Colonic mucosa (tissue), 4 donors: Measurements from ENCODE around the gene RAD9A. TPM values are rescaled to one million over a fixed set of nuclear protein-coding genes. Genes with fewer than 3 reads are reported as not detected.

Source experiments
- DNase-seq: peaks from one replicate; pipeline ENCODE4 v3.0.0-alpha.2; 2020
- H3K27ac ChIP-seq: fragments of 200-600 bp; one replicate; pipeline ENCODE4 v1.8.0; 2021
- H3K27me3 ChIP-seq: fragments of 200-600 bp; one replicate; pipeline ENCODE4 v1.8.0; 2021
- H3K36me3 ChIP-seq: fragments of 200-600 bp; one replicate; pipeline ENCODE4 v1.8.0; 2021
- H3K4me1 ChIP-seq: fragments of 200-600 bp; one replicate; pipeline ENCODE4 v1.8.0; 2021; ENCODE audit warnings: mild to moderate bottlenecking
- H3K4me3 ChIP-seq: fragments of 200-600 bp; one replicate; pipeline ENCODE4 v1.8.0; 2021
- H3K9ac ChIP-seq, 2 donors: one replicate each; pipeline ENCODE4 v1.7.0; 2013; ENCODE audit warnings: control low read depth in 2 of 2, low read depth in 2 of 2, low read length in 2 of 2
- H3K9me3 ChIP-seq: fragments of 200-600 bp; one replicate; pipeline ENCODE4 v1.8.0; 2021
- CTCF ChIP-seq: fragments of 200-600 bp; IDR thresholded peaks from one replicate; pipeline ENCODE4 v1.8.0; 2022; ENCODE audit warnings: antibody characterized with exemption, mild to moderate bottlenecking
- intact Hi-C: fragments of 100-400 bp; cut with DNase I; formaldehyde crosslinking; loops from one replicate; pipeline ENCODE4 v1.14.1; 2022
- total RNA-seq, 2 donors: library from RNA; stranded (reverse); fragmentation: NEBNext Ultra II Directional in 1 of 2; extraction: Animal tissue kit (Norgen Biotek cat#: 25700) in 1 of 2; gene quantifications; one replicate each; pipeline ENCODE4 v1.2.1, GENCODE V29; 2021
- donor health status: healthy.
- donor health status: DM: no; HTN: no; CAD: no.
- donor health status: DM: no; HTN: no; CAD: no.

Gene RAD9A
- total RNA-seq, 2 donors from 2014 or later, result 21.8 to 35.1 TPM

- Histone ChIP-seq H3K36me3 (peaks cover 12% of the 10 kb centered on the region), H3K4me1 (peaks cover 8% of the 10 kb centered on the region), H3K27me3 (no peaks in the 10 kb centered on the region), H3K4me3 (peak overlapping the region; percentile 89), H3K27ac (no peak overlapping the region), H3K9ac (peak overlapping the region; percentile 74 to 87), H3K9me3 (no peaks in the 10 kb centered on the region)
- intact Hi-C loops, result no loop called here
- DNase-seq, result no peak
- no peak for TF ChIP-seq CTCF
Observed at GRCh38 chr11:67429038-67429668, 37.4 kb downstream of the RAD9A start.

DNA sequence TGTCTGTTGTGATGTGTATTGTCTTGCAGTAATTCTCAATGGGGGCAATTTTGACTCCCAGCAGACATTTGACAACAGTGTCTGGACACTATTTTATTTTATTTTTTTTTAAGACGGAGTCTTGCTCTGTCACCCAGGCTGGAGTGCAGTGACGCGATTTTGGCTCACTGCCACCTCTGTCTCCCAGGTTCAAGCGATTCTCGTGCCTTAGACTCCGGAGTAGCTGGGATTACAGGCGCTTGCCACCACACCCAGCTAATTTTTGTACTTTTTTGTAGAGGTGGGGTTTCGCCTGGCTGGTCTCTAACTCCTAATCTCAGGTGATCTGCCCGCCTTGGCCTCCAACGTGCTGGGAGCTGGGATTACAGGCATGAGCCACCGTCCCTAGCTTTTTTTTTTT lies 37.9 kb downstream of the RAD9A start:
- DNase-seq, result no peak
- no peak for TF ChIP-seq CTCF
- intact Hi-C loops, result no loop called here
- H3K27me3 ChIP-seq, result no peaks in the 10 kb centered on the region
- H3K9me3 ChIP-seq, result no peaks in the 10 kb centered on the region
- peaks cover 12% of the 10 kb centered on the region for H3K36me3 ChIP-seq
- H3K27ac ChIP-seq, result no peak overlapping the region
- no peak overlapping the region for H3K9ac ChIP-seq
- H3K4me3 ChIP-seq, result peak overlapping the region; percentile 89
- peaks cover 8% of the 10 kb centered on the region for H3K4me1 ChIP-seq

DNA sequence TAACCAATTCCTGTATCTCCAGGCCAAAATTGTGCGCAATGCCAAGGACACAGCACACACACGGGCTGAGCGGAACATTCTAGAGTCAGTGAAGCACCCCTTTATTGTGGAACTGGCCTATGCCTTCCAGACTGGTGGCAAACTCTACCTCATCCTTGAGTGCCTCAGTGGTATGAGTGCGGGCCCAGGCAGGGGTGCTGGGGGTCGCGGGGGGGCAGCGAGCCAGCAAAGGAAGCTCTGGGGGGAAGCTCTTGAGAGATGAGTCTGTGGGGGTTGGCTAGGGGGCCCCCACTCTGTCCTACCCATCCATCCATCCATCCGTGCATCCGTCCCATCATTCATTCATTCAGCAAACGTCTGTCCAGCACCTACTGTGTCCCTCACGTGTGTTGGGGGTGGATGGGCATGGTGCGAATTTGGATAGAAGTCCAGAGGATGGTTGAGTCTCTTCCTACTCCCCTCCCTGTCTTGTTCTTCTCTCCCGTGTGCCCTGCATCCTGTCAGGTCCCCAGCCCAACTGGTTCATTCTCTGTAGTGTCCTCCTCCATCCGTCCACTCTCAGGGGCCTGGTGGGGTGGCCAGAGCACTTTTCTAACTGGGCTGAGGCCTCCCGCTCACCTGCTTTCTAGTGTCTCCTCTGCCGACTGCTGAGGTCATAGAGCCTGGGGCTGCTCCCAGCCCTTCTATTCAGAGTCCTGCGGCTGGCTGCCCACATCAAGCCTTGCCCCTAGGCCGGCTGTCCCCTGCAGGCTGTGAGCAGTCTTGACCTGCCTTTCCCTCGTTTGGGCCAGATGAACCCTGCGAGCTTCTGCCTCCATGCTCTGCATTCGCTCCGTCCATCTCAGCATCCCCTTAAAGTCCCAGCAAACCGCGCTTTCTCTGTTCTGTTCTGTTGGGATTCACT lies 39.8 kb downstream of the RAD9A start:
- Histone ChIP-seq H3K27ac (no peak overlapping the region), H3K9ac (no peak overlapping the region), H3K9me3 (no peaks in the 10 kb centered on the region), H3K4me1 (peaks cover 8% of the 10 kb centered on the region), H3K27me3 (no peaks in the 10 kb centered on the region), H3K4me3 (no peak overlapping the region), H3K36me3 (peaks cover 12% of the 10 kb centered on the region)
- intact Hi-C loops, result no loop called here
- no peak for DNase-seq
- no peak for TF ChIP-seq CTCF

- peaks cover 12% of the 10 kb centered on the region for H3K36me3 ChIP-seq
- DNase-seq, result no peak
- H3K9me3 ChIP-seq, result no peaks in the 10 kb centered on the region
- H3K4me1 ChIP-seq, result peaks cover 8% of the 10 kb centered on the region
- no peaks in the 10 kb centered on the region for H3K27me3 ChIP-seq
- TF ChIP-seq CTCF, result no peak
- H3K9ac ChIP-seq, result no peak overlapping the region
- intact Hi-C loops, result no loop called here
- H3K27ac ChIP-seq, result no peak overlapping the region
- no peak overlapping the region for H3K4me3 ChIP-seq
Observed at GRCh38 chr11:67432655-67433349, 41.0 kb downstream of the RAD9A start.

GRCh38 chr11:67433536-67434394 lies 42.0 kb downstream of the RAD9A start:
- no peaks in the 10 kb centered on the region for H3K27me3 ChIP-seq
- no peak overlapping the region for H3K27ac ChIP-seq
- H3K4me3 ChIP-seq, result no peak overlapping the region
- intact Hi-C loops, result no loop called here
- peak overlapping the region in 1 of 2 donors; percentile 43 for H3K9ac ChIP-seq
- no peak for TF ChIP-seq CTCF
- DNase-seq, result no peak
- H3K36me3 ChIP-seq, result peaks cover 12% of the 10 kb centered on the region
- peaks cover 8% of the 10 kb centered on the region for H3K4me1 ChIP-seq
- no peaks in the 10 kb centered on the region for H3K9me3 ChIP-seq
